ENCODE measurements around the gene SMAD6. TPM values are rescaled to one million over a fixed set of nuclear protein-coding genes. Genes with fewer than 3 reads are reported as not detected.

The SMAD6 gene
- total and polyA plus RNA-seq, 9 of the 15 experiments (the other 6 are each of a cell fraction or from before 2014, with no cell fraction given) = 0.10 to 15.5 (median 3.7) TPM

- Histone ChIP-seq H3K4me1 (replicated peaks in 1 of 2; ENCODE audit: control insufficient read depth in 2 of 2, insufficient read depth in 2 of 2, low read length in 2 of 2) (peaks cover 0 to 8% of the 10 kb centered on the region in 2 experiments; a peak in 3 of 5 replicates), H3K4me3 (no peak overlapping the region), H3K36me3 (ENCODE audit: control insufficient read depth, insufficient read depth, low read length) (peaks cover 27% of the 10 kb centered on the region; the same call in 2 of the 3 replicates), H3K79me2 (ENCODE audit: control insufficient read depth, insufficient read depth, low read length) (no peaks in the 10 kb centered on the region), H4K20me1 (replicated peaks; ENCODE audit: control insufficient read depth, insufficient read depth, low read length) (0 out of 2 replicates have a peak, but pooled peaks cover 4% of the 10 kb centered on the region), H2AFZ (ENCODE audit: low read depth, low read length) (no peak overlapping the region), H3K4me2 (ENCODE audit: insufficient read depth, low read length) (no peak overlapping the region), H3K27ac (ENCODE audit: extremely low read depth, low read depth, low read length) (no peak overlapping the region), H3K27me3 (ENCODE audit: control insufficient read depth in 2 of 2, insufficient read depth in 2 of 2, low read length in 2 of 2) (no peaks in the 10 kb centered on the region), H3K9ac (ENCODE audit: insufficient read depth in 1 of 2, low read depth in 2 of 2, low read length in 2 of 2) (no peak overlapping the region), H3K9me3 (replicated peaks; ENCODE audit: control insufficient read depth, insufficient read depth, low read depth, low read length) (peaks cover 17% of the 10 kb centered on the region), H3K9me1 (ENCODE audit: control insufficient read depth, insufficient read depth, low read length) (no peaks in the 10 kb centered on the region)
- WGBS (ENCODE audit: insufficient coverage, low coverage, missing lambda C conversion rate) = 79% methylated on average over 6 of the region's 6 CpGs
- intact Hi-C loops (cut with micrococcal nuclease) (no loop called here), in situ Hi-C loops (cut with MboI) (no loop called here)
- ChIA-PET CTCF (ENCODE audit: low intra/inter-chr PET ratio) (no interaction called here), POLR2A (interaction anchor here (1.3 kb wide), 1 partner anchor 12 kb away, joined by 3 read pairs; no protein-coding TSS in a partner anchor)
- no peak for ATAC-seq
- TF ChIP-seq ZNF316 (IDR thresholded peaks at IDR 0.05) = peak; percentile 41
- peak; percentile 45 for TF ChIP-seq MAFF (IDR thresholded peaks at IDR 0.05; ENCODE audit: low read length)
- TF ChIP-seq IRF1 (CRISPR knock-in tag; IDR thresholded peaks at IDR 0.05; ENCODE audit: borderline replicate concordance) = no peak
- TF ChIP-seq C11orf30 (IDR thresholded peaks at IDR 0.05; ENCODE audit: low read depth) = peak; percentile 49; the same call in 1 of the 2 replicates
- no peak for FAIRE-seq
- no TSS peak for BruUV-seq (replicated peaks)
- no peak for DNase-seq (ENCODE audit: extremely low read depth in 1 of 4, low spot score in 3 of 4)
Measured at GRCh38 chr15:66756295-66756694, 54.3 kb downstream of the SMAD6 start.

- H3K9me3 ChIP-seq (replicated peaks; ENCODE audit: control insufficient read depth, insufficient read depth, low read depth, low read length) = peaks cover 17% of the 10 kb centered on the region
- no peak overlapping the region for H3K9ac ChIP-seq (ENCODE audit: insufficient read depth in 1 of 2, low read depth in 2 of 2, low read length in 2 of 2)
- in situ Hi-C loops (cut with MboI) = no loop called here
- H3K36me3 ChIP-seq (ENCODE audit: control insufficient read depth, insufficient read depth, low read length) = peaks cover 21% of the 10 kb centered on the region; the same call in 2 of the 3 replicates
- no peaks in the 10 kb centered on the region for H3K27me3 ChIP-seq (ENCODE audit: control insufficient read depth in 2 of 2, insufficient read depth in 2 of 2, low read length in 2 of 2)
- H3K4me2 ChIP-seq (ENCODE audit: insufficient read depth, low read length) = no peak overlapping the region
- intact Hi-C loops (cut with micrococcal nuclease) = no loop called here
- WGBS (ENCODE audit: insufficient coverage, low coverage, missing lambda C conversion rate) = 97% methylated on average over 10 of the region's 12 CpGs
- H3K9me1 ChIP-seq (ENCODE audit: control insufficient read depth, insufficient read depth, low read length) = no peaks in the 10 kb centered on the region
- CTCF ChIA-PET (ENCODE audit: low intra/inter-chr PET ratio) = no interaction called here
- H2AFZ ChIP-seq (ENCODE audit: low read depth, low read length) = no peak overlapping the region
- TF ChIP-seq TEAD4 (IDR thresholded peaks at IDR 0.05; ENCODE audit: low read length) (no peak), TEAD4 (CRISPR knock-in tag; IDR thresholded peaks at IDR 0.05; ENCODE audit: borderline replicate concordance) (no peak), ETV5 (CRISPR knock-in tag; IDR thresholded peaks at IDR 0.05; ENCODE audit: low read depth) (no peak), CTBP1 (IDR thresholded peaks at IDR 0.05; ENCODE audit: borderline replicate concordance) (no peak), SAFB2 (IDR thresholded peaks at IDR 0.05; ENCODE audit: borderline replicate concordance, low read depth, low read length, severe bottlenecking) (no peak), BCL6 (CRISPR knock-in tag; IDR thresholded peaks at IDR 0.05) (no peak), IRF2 (CRISPR knock-in tag; IDR thresholded peaks at IDR 0.05) (no peak), CBX2 (IDR thresholded peaks at IDR 0.05; ENCODE audit: insufficient read depth, low read length, poor library complexity, severe bottlenecking) (no peak)
- POLR2A ChIA-PET = interaction anchor here (1.3 kb wide), 1 partner anchor 11 kb away, joined by 3 read pairs; no protein-coding TSS in a partner anchor
- DNase-seq (ENCODE audit: extremely low read depth in 1 of 4, low spot score in 3 of 4) (no peak), ATAC-seq (no peak), FAIRE-seq (no peak)
- no TSS peak for BruUV-seq (replicated peaks)
- no peaks in the 10 kb centered on the region for H3K79me2 ChIP-seq (ENCODE audit: control insufficient read depth, insufficient read depth, low read length)
- 0 out of 2 replicates have a peak, but pooled peaks cover 4% of the 10 kb centered on the region for H4K20me1 ChIP-seq (replicated peaks; ENCODE audit: control insufficient read depth, insufficient read depth, low read length)
- no peak overlapping the region for H3K27ac ChIP-seq (ENCODE audit: extremely low read depth, low read depth, low read length)
- peaks cover 0 to 5% of the 10 kb centered on the region in 2 experiments; a peak in 2 of 5 replicates for H3K4me1 ChIP-seq (replicated peaks in 1 of 2; ENCODE audit: control insufficient read depth in 2 of 2, insufficient read depth in 2 of 2, low read length in 2 of 2)
- H3K4me3 ChIP-seq = no peak overlapping the region
Measured at GRCh38 chr15:66757030-66757429, 55.0 kb downstream of the SMAD6 start.

Measured in K562 (cell line).